GM23338 (cell line): ENCODE results near the gene LY86. TPM values are rescaled to one million over a fixed set of nuclear protein-coding genes. Genes with fewer than 3 reads are reported as not detected.

Experiments
- ATAC-seq: fragments of 200-7000 bp; cut with Tn5 transposase; 3 replicates; pipeline ENCODE4 v1.9.1; 2020
- DNase-seq: peaks from one replicate; pipeline ENCODE4 v3.0.0-alpha.2; 2015; ENCODE audit warnings: low spot score
- H2AFZ ChIP-seq: fragments of 200-600 bp; sonication (generic); 2 replicates; pipeline ENCODE4 v1.8.0; 2016; ENCODE audit warnings: antibody characterized with exemption, mild to moderate bottlenecking, moderate library complexity
- H3F3A ChIP-seq: fragments of 200-600 bp; sonication (generic); replicated peaks from 2 replicates; pipeline ENCODE4 v1.8.0; 2017; ENCODE audit warnings: antibody characterized with exemption, mixed run types, low read depth
- H3K27ac ChIP-seq: fragments of 200-600 bp; sonication (generic); 2 replicates; pipeline ENCODE4 v1.6.1; 2016; ENCODE audit warnings: low read depth
- H3K27me3 ChIP-seq: fragments of 200-600 bp; sonication (generic); 2 replicates; pipeline ENCODE4 v1.8.0; 2016; ENCODE audit warnings: mild to moderate bottlenecking, mixed run types, moderate library complexity; ENCODE audit not compliant: insufficient read depth
- H3K36me3 ChIP-seq: fragments of 200-600 bp; sonication (generic); 2 replicates; pipeline ENCODE4 v1.8.0; 2016; ENCODE audit warnings: mild to moderate bottlenecking; ENCODE audit not compliant: insufficient read depth
- H3K4me1 ChIP-seq: fragments of 200-600 bp; sonication (generic); 2 replicates; pipeline ENCODE4 v1.8.0; 2016; ENCODE audit warnings: mild to moderate bottlenecking, moderate library complexity; ENCODE audit not compliant: insufficient read depth
- H3K4me2 ChIP-seq: fragments of 200-600 bp; sonication (generic); 2 replicates; pipeline ENCODE4 v1.7.1; 2017; ENCODE audit warnings: mixed run types
- H3K4me3 ChIP-seq: fragments of 200-600 bp; sonication (generic); 2 replicates; pipeline ENCODE4 v1.6.1; 2016; ENCODE audit warnings: mixed run types
- H3K79me2 ChIP-seq: fragments of 200-600 bp; sonication (generic); replicated peaks from 2 replicates; pipeline ENCODE4 v1.8.0; 2017; ENCODE audit warnings: mild to moderate bottlenecking; ENCODE audit not compliant: insufficient read depth
- H3K9me2 ChIP-seq: fragments of 200-600 bp; sonication (generic); 2 replicates; pipeline ENCODE4 v1.8.0; 2017; ENCODE audit not compliant: insufficient read depth
- H4K20me1 ChIP-seq: fragments of 200-600 bp; sonication (generic); replicated peaks from 2 replicates; pipeline ENCODE4 v1.8.0; 2017; ENCODE audit warnings: mild to moderate bottlenecking; ENCODE audit not compliant: insufficient read depth
- H3K27ac Mint-ChIP-seq: 2 replicates; pipeline ENCODE4 v1.8.0; 2020; ENCODE audit warnings: inconsistent platforms, mild to moderate bottlenecking, moderate library complexity, mixed read lengths
- H3K27me3 Mint-ChIP-seq: 3 replicates; pipeline ENCODE4 v1.8.0; 2022; ENCODE audit warnings: low read depth, mild to moderate bottlenecking, moderate library complexity, mixed read lengths, inconsistent platforms; ENCODE audit not compliant: insufficient read depth, poor library complexity
- H3K36me3 Mint-ChIP-seq: 3 replicates; pipeline ENCODE4 v1.8.0; 2021; ENCODE audit warnings: low read depth, mild to moderate bottlenecking, inconsistent platforms, moderate library complexity, mixed read lengths
- H3K4me1 Mint-ChIP-seq: 3 replicates; pipeline ENCODE4 v1.8.0; 2020; ENCODE audit warnings: mild to moderate bottlenecking, inconsistent platforms, mixed read lengths
- H3K4me3 Mint-ChIP-seq: 3 replicates; pipeline ENCODE4 v1.8.0; 2021; ENCODE audit warnings: moderate library complexity, mild to moderate bottlenecking, inconsistent platforms, mixed read lengths
- H3K9me3 Mint-ChIP-seq: 3 replicates; pipeline ENCODE4 v1.8.0; 2020; ENCODE audit warnings: moderate library complexity, mild to moderate bottlenecking, inconsistent platforms, mixed read lengths
- CREB1 ChIP-seq: fragments of 250-450 bp; sonication (Bioruptor Pico); IDR thresholded peaks from 2 replicates; pipeline ENCODE4 v1.5.0; 2020; ENCODE audit warnings: low read depth, mild to moderate bottlenecking, moderate library complexity
- EZH2 ChIP-seq: fragments of 200-600 bp; sonication (generic); IDR thresholded peaks from one replicate; pipeline ENCODE4 v1.8.0; 2017; ENCODE audit warnings: antibody characterized with exemption, mild to moderate bottlenecking, low read depth; ENCODE audit not compliant: unreplicated experiment
- EZH2phosphoT487 ChIP-seq: fragments of 200-600 bp; sonication (generic); IDR thresholded peaks from one replicate; pipeline ENCODE4 v1.8.1; 2018; ENCODE audit warnings: antibody characterized with exemption; ENCODE audit not compliant: unreplicated experiment
- JUNB ChIP-seq: IDR thresholded peaks from one replicate; pipeline ENCODE4 v1.6.1; 2016; ENCODE audit warnings: antibody characterized with exemption; ENCODE audit not compliant: unreplicated experiment
- NANOG ChIP-seq: IDR thresholded peaks from 2 replicates; pipeline ENCODE4 v1.6.1; 2016; ENCODE audit warnings: antibody characterized with exemption, borderline replicate concordance
- POLR2AphosphoS5 ChIP-seq: IDR thresholded peaks from 2 replicates; pipeline ENCODE4 v1.6.1; 2016; ENCODE audit warnings: antibody characterized with exemption, low read depth
- STAT1 ChIP-seq: IDR thresholded peaks from one replicate; pipeline ENCODE4 v1.6.1; 2016; ENCODE audit warnings: antibody characterized with exemption; ENCODE audit not compliant: unreplicated experiment
- ZNF114 ChIP-seq: fragments of 250-450 bp; sonication (Bioruptor Pico); IDR thresholded peaks from 2 replicates; pipeline ENCODE4 v1.5.0; 2020; ENCODE audit warnings: mild to moderate bottlenecking, moderate library complexity
- ZNF331 ChIP-seq: fragments of 250-450 bp; sonication (Bioruptor Pico); IDR thresholded peaks from 2 replicates; pipeline ENCODE4 v1.5.0; 2020; ENCODE audit warnings: low read depth, mild to moderate bottlenecking, moderate library complexity
- polyA plus RNA-seq: library from polyadenylated mRNA; unstranded; fragments of >200 nt; fragmentation: Nextera tagmentation; extraction: Ambion mirVana; gene quantifications from 2 replicates; pipeline ENCODE4 v1.2.1, GENCODE V29; 2016
- total RNA-seq: library from RNA; depleted of rRNA; stranded (reverse); fragments of >200 nt; shearing (Covaris generic); gene quantifications from 2 replicates; pipeline ENCODE4 v1.2.3, GENCODE V29; 2014
- TF ChIP-seq, protein P1 (sequence below): IDR thresholded peaks from one replicate; pipeline ENCODE4 v1.6.1; 2018; ENCODE audit warnings: antibody characterized with exemption; ENCODE audit not compliant: unreplicated experiment
- TF ChIP-seq, protein P2 (sequence below): fragments of 250-450 bp; sonication (Bioruptor Pico); IDR thresholded peaks from 2 replicates; pipeline ENCODE4 v1.5.0; 2020; ENCODE audit warnings: mild to moderate bottlenecking, moderate library complexity
- TF ChIP-seq, protein P3 (sequence below), 2 experiments: fragments of 200-600 bp in 1 of 2; sonication (generic) in 1 of 2; conservative IDR thresholded peaks; 2 replicates each; pipeline versions ENCODE4 v1.5.1 to v1.6.1; 2016 to 2017; ENCODE audit warnings: antibody characterized with exemption in 2 of 2, low read depth in 2 of 2, mild to moderate bottlenecking in 2 of 2, moderate library complexity in 1 of 2
- TF ChIP-seq, protein P4 (sequence below): IDR thresholded peaks from 2 replicates; pipeline ENCODE4 v1.6.1; 2016; ENCODE audit warnings: antibody characterized with exemption

Gene LY86
- total and polyA plus RNA-seq, 2 experiments from 2014 or later = 0.29 TPM; not detected in 1

DNA sequence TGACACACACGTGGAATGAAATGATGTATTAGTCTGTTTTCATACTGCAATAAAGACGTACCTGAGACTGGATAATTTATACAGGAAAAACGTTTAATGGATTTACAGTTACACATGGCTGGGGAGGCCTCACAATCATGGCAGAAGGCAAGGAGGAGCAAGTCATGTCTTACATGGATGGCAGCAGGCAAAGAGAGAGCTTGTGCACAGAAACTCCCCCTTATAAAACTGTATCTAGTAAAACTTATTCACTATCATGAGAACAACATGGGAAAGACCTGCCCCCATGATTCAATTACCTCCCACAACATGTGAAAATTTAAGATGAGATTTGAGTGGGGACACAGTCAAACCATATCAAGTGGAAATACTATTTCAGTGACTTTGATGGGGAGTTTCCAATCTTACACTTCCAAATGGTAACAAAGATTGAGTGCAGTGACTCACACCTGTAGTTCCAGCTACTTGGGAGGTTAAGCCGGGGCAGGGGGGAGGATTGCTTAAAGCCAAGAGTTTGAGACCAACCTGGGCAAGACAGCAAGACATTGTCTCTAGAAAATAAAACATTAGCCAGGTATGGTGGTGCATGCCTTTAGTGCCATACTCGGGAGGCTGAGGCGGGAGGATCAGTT lies 8.2 kb upstream of the LY86 start:
- no peak overlapping the region for H2AFZ ChIP-seq
- Mint-ChIP-seq H3K27ac (no peak overlapping the region), H3K4me1 (no peaks in the 10 kb centered on the region; the same call in 2 of the 3 replicates), H3K27me3 (peaks cover 7% of the 10 kb centered on the region), H3K4me3 (no peak overlapping the region), H3K36me3 (peaks cover 5% of the 10 kb centered on the region; the same call in 2 of the 3 replicates), H3K9me3 (peaks cover 23% of the 10 kb centered on the region)
- no peaks in the 10 kb centered on the region for H3K4me1 ChIP-seq
- H3K4me2 ChIP-seq = no peak overlapping the region
- no peak overlapping the region for H3K27ac ChIP-seq
- DNase-seq = no peak
- H3K36me3 ChIP-seq = no peaks in the 10 kb centered on the region
- no peak for ATAC-seq
- no peaks in the 10 kb centered on the region for H4K20me1 ChIP-seq
- H3K79me2 ChIP-seq = no peaks in the 10 kb centered on the region
- no peaks in the 10 kb centered on the region for H3K9me2 ChIP-seq
- no peaks in the 10 kb centered on the region for H3F3A ChIP-seq
- TF ChIP-seq, protein P1, sequence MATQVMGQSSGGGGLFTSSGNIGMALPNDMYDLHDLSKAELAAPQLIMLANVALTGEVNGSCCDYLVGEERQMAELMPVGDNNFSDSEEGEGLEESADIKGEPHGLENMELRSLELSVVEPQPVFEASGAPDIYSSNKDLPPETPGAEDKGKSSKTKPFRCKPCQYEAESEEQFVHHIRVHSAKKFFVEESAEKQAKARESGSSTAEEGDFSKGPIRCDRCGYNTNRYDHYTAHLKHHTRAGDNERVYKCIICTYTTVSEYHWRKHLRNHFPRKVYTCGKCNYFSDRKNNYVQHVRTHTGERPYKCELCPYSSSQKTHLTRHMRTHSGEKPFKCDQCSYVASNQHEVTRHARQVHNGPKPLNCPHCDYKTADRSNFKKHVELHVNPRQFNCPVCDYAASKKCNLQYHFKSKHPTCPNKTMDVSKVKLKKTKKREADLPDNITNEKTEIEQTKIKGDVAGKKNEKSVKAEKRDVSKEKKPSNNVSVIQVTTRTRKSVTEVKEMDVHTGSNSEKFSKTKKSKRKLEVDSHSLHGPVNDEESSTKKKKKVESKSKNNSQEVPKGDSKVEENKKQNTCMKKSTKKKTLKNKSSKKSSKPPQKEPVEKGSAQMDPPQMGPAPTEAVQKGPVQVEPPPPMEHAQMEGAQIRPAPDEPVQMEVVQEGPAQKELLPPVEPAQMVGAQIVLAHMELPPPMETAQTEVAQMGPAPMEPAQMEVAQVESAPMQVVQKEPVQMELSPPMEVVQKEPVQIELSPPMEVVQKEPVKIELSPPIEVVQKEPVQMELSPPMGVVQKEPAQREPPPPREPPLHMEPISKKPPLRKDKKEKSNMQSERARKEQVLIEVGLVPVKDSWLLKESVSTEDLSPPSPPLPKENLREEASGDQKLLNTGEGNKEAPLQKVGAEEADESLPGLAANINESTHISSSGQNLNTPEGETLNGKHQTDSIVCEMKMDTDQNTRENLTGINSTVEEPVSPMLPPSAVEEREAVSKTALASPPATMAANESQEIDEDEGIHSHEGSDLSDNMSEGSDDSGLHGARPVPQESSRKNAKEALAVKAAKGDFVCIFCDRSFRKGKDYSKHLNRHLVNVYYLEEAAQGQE = no peak
- TF ChIP-seq STAT1 = no peak
- TF ChIP-seq, protein P2, sequence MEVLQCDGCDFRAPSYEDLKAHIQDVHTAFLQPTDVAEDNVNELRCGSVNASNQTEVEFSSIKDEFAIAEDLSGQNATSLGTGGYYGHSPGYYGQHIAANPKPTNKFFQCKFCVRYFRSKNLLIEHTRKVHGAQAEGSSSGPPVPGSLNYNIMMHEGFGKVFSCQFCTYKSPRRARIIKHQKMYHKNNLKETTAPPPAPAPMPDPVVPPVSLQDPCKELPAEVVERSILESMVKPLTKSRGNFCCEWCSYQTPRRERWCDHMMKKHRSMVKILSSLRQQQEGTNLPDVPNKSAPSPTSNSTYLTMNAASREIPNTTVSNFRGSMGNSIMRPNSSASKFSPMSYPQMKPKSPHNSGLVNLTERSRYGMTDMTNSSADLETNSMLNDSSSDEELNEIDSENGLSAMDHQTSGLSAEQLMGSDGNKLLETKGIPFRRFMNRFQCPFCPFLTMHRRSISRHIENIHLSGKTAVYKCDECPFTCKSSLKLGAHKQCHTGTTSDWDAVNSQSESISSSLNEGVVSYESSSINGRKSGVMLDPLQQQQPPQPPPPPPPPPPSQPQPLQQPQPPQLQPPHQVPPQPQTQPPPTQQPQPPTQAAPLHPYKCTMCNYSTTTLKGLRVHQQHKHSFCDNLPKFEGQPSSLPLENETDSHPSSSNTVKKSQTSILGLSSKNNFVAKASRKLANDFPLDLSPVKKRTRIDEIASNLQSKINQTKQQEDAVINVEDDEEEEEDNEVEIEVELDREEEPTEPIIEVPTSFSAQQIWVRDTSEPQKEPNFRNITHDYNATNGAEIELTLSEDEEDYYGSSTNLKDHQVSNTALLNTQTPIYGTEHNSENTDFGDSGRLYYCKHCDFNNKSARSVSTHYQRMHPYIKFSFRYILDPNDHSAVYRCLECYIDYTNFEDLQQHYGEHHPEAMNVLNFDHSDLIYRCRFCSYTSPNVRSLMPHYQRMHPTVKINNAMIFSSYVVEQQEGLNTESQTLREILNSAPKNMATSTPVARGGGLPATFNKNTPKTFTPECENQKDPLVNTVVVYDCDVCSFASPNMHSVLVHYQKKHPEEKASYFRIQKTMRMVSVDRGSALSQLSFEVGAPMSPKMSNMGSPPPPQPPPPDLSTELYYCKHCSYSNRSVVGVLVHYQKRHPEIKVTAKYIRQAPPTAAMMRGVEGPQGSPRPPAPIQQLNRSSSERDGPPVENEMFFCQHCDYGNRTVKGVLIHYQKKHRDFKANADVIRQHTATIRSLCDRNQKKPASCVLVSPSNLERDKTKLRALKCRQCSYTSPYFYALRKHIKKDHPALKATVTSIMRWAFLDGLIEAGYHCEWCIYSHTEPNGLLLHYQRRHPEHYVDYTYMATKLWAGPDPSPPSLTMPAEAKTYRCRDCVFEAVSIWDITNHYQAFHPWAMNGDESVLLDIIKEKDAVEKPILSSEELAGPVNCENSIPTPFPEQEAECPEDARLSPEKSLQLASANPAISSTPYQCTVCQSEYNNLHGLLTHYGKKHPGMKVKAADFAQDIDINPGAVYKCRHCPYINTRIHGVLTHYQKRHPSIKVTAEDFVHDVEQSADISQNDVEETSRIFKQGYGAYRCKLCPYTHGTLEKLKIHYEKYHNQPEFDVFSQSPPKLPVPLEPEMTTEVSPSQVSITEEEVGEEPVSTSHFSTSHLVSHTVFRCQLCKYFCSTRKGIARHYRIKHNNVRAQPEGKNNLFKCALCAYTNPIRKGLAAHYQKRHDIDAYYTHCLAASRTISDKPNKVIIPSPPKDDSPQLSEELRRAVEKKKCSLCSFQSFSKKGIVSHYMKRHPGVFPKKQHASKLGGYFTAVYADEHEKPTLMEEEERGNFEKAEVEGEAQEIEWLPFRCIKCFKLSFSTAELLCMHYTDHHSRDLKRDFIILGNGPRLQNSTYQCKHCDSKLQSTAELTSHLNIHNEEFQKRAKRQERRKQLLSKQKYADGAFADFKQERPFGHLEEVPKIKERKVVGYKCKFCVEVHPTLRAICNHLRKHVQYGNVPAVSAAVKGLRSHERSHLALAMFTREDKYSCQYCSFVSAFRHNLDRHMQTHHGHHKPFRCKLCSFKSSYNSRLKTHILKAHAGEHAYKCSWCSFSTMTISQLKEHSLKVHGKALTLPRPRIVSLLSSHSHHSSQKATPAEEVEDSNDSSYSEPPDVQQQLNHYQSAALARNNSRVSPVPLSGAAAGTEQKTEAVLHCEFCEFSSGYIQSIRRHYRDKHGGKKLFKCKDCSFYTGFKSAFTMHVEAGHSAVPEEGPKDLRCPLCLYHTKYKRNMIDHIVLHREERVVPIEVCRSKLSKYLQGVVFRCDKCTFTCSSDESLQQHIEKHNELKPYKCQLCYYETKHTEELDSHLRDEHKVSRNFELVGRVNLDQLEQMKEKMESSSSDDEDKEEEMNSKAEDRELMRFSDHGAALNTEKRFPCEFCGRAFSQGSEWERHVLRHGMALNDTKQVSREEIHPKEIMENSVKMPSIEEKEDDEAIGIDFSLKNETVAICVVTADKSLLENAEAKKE (CRISPR knock-in tag) = no peak
- no peak for TF ChIP-seq JUNB
- TF ChIP-seq ZNF331 (CRISPR knock-in tag) = no peak
- no peak for TF ChIP-seq NANOG
- TF ChIP-seq, protein P3, sequence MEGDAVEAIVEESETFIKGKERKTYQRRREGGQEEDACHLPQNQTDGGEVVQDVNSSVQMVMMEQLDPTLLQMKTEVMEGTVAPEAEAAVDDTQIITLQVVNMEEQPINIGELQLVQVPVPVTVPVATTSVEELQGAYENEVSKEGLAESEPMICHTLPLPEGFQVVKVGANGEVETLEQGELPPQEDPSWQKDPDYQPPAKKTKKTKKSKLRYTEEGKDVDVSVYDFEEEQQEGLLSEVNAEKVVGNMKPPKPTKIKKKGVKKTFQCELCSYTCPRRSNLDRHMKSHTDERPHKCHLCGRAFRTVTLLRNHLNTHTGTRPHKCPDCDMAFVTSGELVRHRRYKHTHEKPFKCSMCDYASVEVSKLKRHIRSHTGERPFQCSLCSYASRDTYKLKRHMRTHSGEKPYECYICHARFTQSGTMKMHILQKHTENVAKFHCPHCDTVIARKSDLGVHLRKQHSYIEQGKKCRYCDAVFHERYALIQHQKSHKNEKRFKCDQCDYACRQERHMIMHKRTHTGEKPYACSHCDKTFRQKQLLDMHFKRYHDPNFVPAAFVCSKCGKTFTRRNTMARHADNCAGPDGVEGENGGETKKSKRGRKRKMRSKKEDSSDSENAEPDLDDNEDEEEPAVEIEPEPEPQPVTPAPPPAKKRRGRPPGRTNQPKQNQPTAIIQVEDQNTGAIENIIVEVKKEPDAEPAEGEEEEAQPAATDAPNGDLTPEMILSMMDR (conservative IDR thresholded peaks at IDR 0.05; ENCODE audit: low read depth in 2 of 2) = no peak
- TF ChIP-seq ZNF114 (CRISPR knock-in tag) = no peak
- TF ChIP-seq EZH2 = no peak
- TF ChIP-seq POLR2AphosphoS5 = no peak
- no peak for TF ChIP-seq EZH2phosphoT487
- TF ChIP-seq CREB1 (CRISPR knock-in tag) = no peak
- TF ChIP-seq, protein P4, sequence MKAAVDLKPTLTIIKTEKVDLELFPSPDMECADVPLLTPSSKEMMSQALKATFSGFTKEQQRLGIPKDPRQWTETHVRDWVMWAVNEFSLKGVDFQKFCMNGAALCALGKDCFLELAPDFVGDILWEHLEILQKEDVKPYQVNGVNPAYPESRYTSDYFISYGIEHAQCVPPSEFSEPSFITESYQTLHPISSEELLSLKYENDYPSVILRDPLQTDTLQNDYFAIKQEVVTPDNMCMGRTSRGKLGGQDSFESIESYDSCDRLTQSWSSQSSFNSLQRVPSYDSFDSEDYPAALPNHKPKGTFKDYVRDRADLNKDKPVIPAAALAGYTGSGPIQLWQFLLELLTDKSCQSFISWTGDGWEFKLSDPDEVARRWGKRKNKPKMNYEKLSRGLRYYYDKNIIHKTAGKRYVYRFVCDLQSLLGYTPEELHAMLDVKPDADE = no peak
- no peak overlapping the region for H3K4me3 ChIP-seq
- no peaks in the 10 kb centered on the region for H3K27me3 ChIP-seq
